ENCODE results near the gene GAL3ST1. TPM values are rescaled to one million over a fixed set of nuclear protein-coding genes. Genes with fewer than 3 reads are reported as not detected.
A peak's percentile ranks its signal among the peaks of the same experiment; 100 is the strongest.

GAL3ST1 gene
- polyA plus RNA-seq, 1 of the 3 experiments (the other 2 are of a cell fraction), result not detected

- Histone ChIP-seq H3K79me2 (ENCODE audit: insufficient read depth) (peaks cover 44% of the 10 kb centered on the region), H3K4me1 (ENCODE audit: control insufficient read depth in 1 of 2, insufficient read depth in 2 of 2, low read depth in 1 of 2, low read length in 1 of 2) (peaks cover 3 to 11% of the 10 kb centered on the region in 2 experiments; a peak in 3 of 4 replicates), H3K36me3 (replicated peaks in 1 of 2; ENCODE audit: control insufficient read depth in 1 of 2, insufficient read depth in 2 of 2, low read length in 1 of 2) (peaks cover 27 to 31% of the 10 kb centered on the region in 2 experiments), H3K4me3 (ENCODE audit: low read depth in 2 of 2, low read length in 1 of 2) (peak overlapping the region; percentile 71 to 91), H3K9me2 (no peaks in the 10 kb centered on the region), H4K20me1 (ENCODE audit: insufficient read depth) (peaks cover 15% of the 10 kb centered on the region; the same call in 1 of the 2 replicates), H3K4me2 (peak overlapping the region; percentile 78), H2AFZ (ENCODE audit: low read depth) (no peak overlapping the region), H3K27me3 (ENCODE audit: insufficient read depth) (peaks cover 8% of the 10 kb centered on the region; the same call in 1 of the 2 replicates), H3K27ac (ENCODE audit: low read depth in 2 of 2, low read length in 1 of 2) (peak overlapping the region; percentile 80 to 94; a peak in 3 of 4 replicates), H3K9me3 (no peaks in the 10 kb centered on the region), H3K9ac (peak overlapping the region; percentile 84), H3F3A (replicated peaks; ENCODE audit: insufficient read depth) (peaks cover under 1% of the 10 kb centered on the region)
- CTCF ChIA-PET, result interaction anchor here (0.9 to 1.5 kb wide), 5 partner anchors 14 to 494 kb away, joined by 3 to 5 read pairs (median 4); no protein-coding TSS in a partner anchor
- TF ChIP-seq FOSL2 (IDR thresholded peaks at IDR 0.05; ENCODE audit: borderline replicate concordance, low read depth) (no peak), FOXM1 (IDR thresholded peaks at IDR 0.05; ENCODE audit: low read depth) (no peak), EP300 (IDR thresholded peaks at IDR 0.05; ENCODE audit: borderline replicate concordance in 1 of 2, low read depth in 1 of 2, low read length in 1 of 2) (no peak), TAF1 (IDR thresholded peaks at IDR 0.05; ENCODE audit: borderline replicate concordance, low read depth, low read length) (no peak), RAD21 (IDR thresholded peaks at IDR 0.05; ENCODE audit: low read length) (no peak), POLR2AphosphoS5 (IDR thresholded peaks at IDR 0.05; ENCODE audit: low read depth, low read length) (no peak), USF2 (IDR thresholded peaks at IDR 0.05; ENCODE audit: borderline replicate concordance, low read depth, low read length) (no peak), NFIC (IDR thresholded peaks at IDR 0.05; ENCODE audit: borderline replicate concordance) (no peak), USF1 (IDR thresholded peaks at IDR 0.05; ENCODE audit: borderline replicate concordance, low read depth) (no peak)
- TF ChIP-seq, protein P1, sequence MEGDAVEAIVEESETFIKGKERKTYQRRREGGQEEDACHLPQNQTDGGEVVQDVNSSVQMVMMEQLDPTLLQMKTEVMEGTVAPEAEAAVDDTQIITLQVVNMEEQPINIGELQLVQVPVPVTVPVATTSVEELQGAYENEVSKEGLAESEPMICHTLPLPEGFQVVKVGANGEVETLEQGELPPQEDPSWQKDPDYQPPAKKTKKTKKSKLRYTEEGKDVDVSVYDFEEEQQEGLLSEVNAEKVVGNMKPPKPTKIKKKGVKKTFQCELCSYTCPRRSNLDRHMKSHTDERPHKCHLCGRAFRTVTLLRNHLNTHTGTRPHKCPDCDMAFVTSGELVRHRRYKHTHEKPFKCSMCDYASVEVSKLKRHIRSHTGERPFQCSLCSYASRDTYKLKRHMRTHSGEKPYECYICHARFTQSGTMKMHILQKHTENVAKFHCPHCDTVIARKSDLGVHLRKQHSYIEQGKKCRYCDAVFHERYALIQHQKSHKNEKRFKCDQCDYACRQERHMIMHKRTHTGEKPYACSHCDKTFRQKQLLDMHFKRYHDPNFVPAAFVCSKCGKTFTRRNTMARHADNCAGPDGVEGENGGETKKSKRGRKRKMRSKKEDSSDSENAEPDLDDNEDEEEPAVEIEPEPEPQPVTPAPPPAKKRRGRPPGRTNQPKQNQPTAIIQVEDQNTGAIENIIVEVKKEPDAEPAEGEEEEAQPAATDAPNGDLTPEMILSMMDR (IDR thresholded peaks at IDR 0.05), result no peak
- POLR2A ChIA-PET, result interaction anchor here (1.0 to 1.9 kb wide), 8 partner anchors 11 to 167 kb away, joined by 3 to 6 read pairs (median 4); partner anchors contain the start of gene TCN2
- WGBS (ENCODE audit: low lambda C conversion rate), result 2% methylated on average over 14 of the region's 14 CpGs
- DNase-seq, result no peak
Measured at GRCh38 chr22:30591191-30591587, 16.7 kb upstream of the GAL3ST1 start.

- Histone ChIP-seq H4K20me1 (ENCODE audit: insufficient read depth) (peaks cover 15% of the 10 kb centered on the region; the same call in 1 of the 2 replicates), H3K9me3 (no peaks in the 10 kb centered on the region), H3K9ac (no peak overlapping the region), H3K9me2 (no peaks in the 10 kb centered on the region), H3K79me2 (ENCODE audit: insufficient read depth) (peaks cover 40% of the 10 kb centered on the region), H3F3A (replicated peaks; ENCODE audit: insufficient read depth) (peaks cover 3% of the 10 kb centered on the region), H3K36me3 (replicated peaks in 1 of 2; ENCODE audit: control insufficient read depth in 1 of 2, insufficient read depth in 2 of 2, low read length in 1 of 2) (peaks cover 35 to 77% of the 10 kb centered on the region in 2 experiments), H3K27ac (ENCODE audit: low read depth in 2 of 2, low read length in 1 of 2) (no peak overlapping the region), H2AFZ (ENCODE audit: low read depth) (no peak overlapping the region), H3K4me1 (ENCODE audit: control insufficient read depth in 1 of 2, insufficient read depth in 2 of 2, low read depth in 1 of 2, low read length in 1 of 2) (peaks cover 3 to 11% of the 10 kb centered on the region in 2 experiments; a peak in 3 of 4 replicates), H3K4me3 (ENCODE audit: low read depth in 2 of 2, low read length in 1 of 2) (no peak overlapping the region), H3K4me2 (no peak overlapping the region), H3K27me3 (ENCODE audit: insufficient read depth) (no peaks in the 10 kb centered on the region)
- ChIA-PET POLR2A (no interaction called here), CTCF (interaction anchor here (0.8 to 1.0 kb wide), 2 partner anchors 9 to 19 kb away, joined by 3 read pairs; no protein-coding TSS in a partner anchor)
- no peak for TF ChIP-seq TEAD4 (IDR thresholded peaks at IDR 0.05; ENCODE audit: borderline replicate concordance, insufficient read depth)
- TF ChIP-seq TCF12 (IDR thresholded peaks at IDR 0.05), result no peak
- TF ChIP-seq EP300 (IDR thresholded peaks at IDR 0.05; ENCODE audit: borderline replicate concordance in 1 of 2, low read depth in 1 of 2, low read length in 1 of 2), result no peak
- TF ChIP-seq IRF3 (IDR thresholded peaks at IDR 0.05; ENCODE audit: low read depth, low read length), result no peak
- no peak for TF ChIP-seq JUND (IDR thresholded peaks at IDR 0.05)
- TF ChIP-seq MXI1 (IDR thresholded peaks at IDR 0.05; ENCODE audit: low read depth, low read length), result no peak
- TF ChIP-seq SMC3 (IDR thresholded peaks at IDR 0.05; ENCODE audit: low read depth, low read length), result no peak
- TF ChIP-seq EZH2phosphoT487 (IDR thresholded peaks at IDR 0.05; ENCODE audit: borderline replicate concordance, low read depth), result no peak
- TF ChIP-seq ELF1 (IDR thresholded peaks at IDR 0.05), result no peak
- no peak for TF ChIP-seq POLR2AphosphoS5 (IDR thresholded peaks at IDR 0.05; ENCODE audit: low read depth, low read length)
- no peak for TF ChIP-seq RAD21 (IDR thresholded peaks at IDR 0.05; ENCODE audit: low read length)
- DNase-seq, result no peak
- WGBS (ENCODE audit: low lambda C conversion rate), result 96% methylated on average over 8 of the region's 8 CpGs
Measured at GRCh38 chr22:30586414-30586813, 11.9 kb upstream of the GAL3ST1 start.
